KMS-11 (cell line): ENCODE data around the gene ARMC2.

ENCODE experiments used
- H2AFZ ChIP-seq: fragments of 200-600 bp; sonication (generic); 2 replicates; pipeline ENCODE4 v1.6.1; 2016; ENCODE audit warnings: antibody characterized with exemption, mixed run types, low read depth
- H3K27ac ChIP-seq: fragments of 200-600 bp; sonication (generic); 2 replicates; pipeline ENCODE4 v1.6.1; 2016; ENCODE audit warnings: mild to moderate bottlenecking, mixed run types
- H3K27me3 ChIP-seq: fragments of 200-600 bp; sonication (generic); 2 replicates; pipeline ENCODE4 v1.6.1; 2017; ENCODE audit warnings: mild to moderate bottlenecking, low read depth, mixed run types, moderate library complexity; ENCODE audit not compliant: insufficient read depth
- H3K36me3 ChIP-seq: fragments of 200-600 bp; sonication (generic); 2 replicates; pipeline ENCODE4 v1.6.1; 2017; ENCODE audit warnings: mild to moderate bottlenecking, mixed run types; ENCODE audit not compliant: insufficient read depth
- H3K4me1 ChIP-seq: fragments of 200-600 bp; sonication (generic); 2 replicates; pipeline ENCODE4 v1.6.1; 2016; ENCODE audit warnings: mild to moderate bottlenecking, low read depth, mixed run types; ENCODE audit not compliant: poor library complexity, severe bottlenecking
- H3K4me2 ChIP-seq: fragments of 200-600 bp; sonication (generic); 2 replicates; pipeline ENCODE4 v1.7.0; 2016; ENCODE audit warnings: mild to moderate bottlenecking, mixed run types
- H3K4me3 ChIP-seq: fragments of 200-600 bp; sonication (generic); IDR thresholded peaks from 2 replicates; pipeline ENCODE4 v1.6.1; 2017; ENCODE audit warnings: low read depth, low read length, mixed read lengths; ENCODE audit not compliant: insufficient read depth
- H3K79me2 ChIP-seq: fragments of 200-600 bp; sonication (generic); 2 replicates; pipeline ENCODE4 v1.6.1; 2016; ENCODE audit warnings: low read depth, mixed run types; ENCODE audit not compliant: insufficient read depth
- H3K9ac ChIP-seq: fragments of 200-600 bp; sonication (generic); 2 replicates; pipeline ENCODE4 v1.6.1; 2016; ENCODE audit warnings: mild to moderate bottlenecking, mixed run types
- H4K20me1 ChIP-seq: fragments of 200-600 bp; sonication (generic); 2 replicates; pipeline ENCODE4 v1.6.1; 2016; ENCODE audit warnings: mild to moderate bottlenecking, mixed run types; ENCODE audit not compliant: insufficient read depth
- TF ChIP-seq, protein P1 (sequence below): fragments of 200-600 bp; sonication (generic); conservative IDR thresholded peaks from 2 replicates; pipeline ENCODE4 v1.6.1; 2017; ENCODE audit warnings: low read depth, mild to moderate bottlenecking, antibody characterized with exemption, low read length, moderate library complexity, mixed read lengths

ARMC2 gene, protein sequence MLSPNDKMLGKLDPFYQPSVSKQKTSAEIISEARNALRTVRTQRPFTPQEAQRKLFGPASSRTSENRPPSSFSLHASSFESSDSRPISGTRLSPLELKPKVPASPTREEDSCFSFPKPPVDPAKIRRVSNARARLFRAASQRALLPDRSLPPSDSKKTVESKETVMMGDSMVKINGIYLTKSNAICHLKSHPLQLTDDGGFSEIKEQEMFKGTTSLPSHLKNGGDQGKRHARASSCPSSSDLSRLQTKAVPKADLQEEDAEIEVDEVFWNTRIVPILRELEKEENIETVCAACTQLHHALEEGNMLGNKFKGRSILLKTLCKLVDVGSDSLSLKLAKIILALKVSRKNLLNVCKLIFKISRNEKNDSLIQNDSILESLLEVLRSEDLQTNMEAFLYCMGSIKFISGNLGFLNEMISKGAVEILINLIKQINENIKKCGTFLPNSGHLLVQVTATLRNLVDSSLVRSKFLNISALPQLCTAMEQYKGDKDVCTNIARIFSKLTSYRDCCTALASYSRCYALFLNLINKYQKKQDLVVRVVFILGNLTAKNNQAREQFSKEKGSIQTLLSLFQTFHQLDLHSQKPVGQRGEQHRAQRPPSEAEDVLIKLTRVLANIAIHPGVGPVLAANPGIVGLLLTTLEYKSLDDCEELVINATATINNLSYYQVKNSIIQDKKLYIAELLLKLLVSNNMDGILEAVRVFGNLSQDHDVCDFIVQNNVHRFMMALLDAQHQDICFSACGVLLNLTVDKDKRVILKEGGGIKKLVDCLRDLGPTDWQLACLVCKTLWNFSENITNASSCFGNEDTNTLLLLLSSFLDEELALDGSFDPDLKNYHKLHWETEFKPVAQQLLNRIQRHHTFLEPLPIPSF

DNA sequence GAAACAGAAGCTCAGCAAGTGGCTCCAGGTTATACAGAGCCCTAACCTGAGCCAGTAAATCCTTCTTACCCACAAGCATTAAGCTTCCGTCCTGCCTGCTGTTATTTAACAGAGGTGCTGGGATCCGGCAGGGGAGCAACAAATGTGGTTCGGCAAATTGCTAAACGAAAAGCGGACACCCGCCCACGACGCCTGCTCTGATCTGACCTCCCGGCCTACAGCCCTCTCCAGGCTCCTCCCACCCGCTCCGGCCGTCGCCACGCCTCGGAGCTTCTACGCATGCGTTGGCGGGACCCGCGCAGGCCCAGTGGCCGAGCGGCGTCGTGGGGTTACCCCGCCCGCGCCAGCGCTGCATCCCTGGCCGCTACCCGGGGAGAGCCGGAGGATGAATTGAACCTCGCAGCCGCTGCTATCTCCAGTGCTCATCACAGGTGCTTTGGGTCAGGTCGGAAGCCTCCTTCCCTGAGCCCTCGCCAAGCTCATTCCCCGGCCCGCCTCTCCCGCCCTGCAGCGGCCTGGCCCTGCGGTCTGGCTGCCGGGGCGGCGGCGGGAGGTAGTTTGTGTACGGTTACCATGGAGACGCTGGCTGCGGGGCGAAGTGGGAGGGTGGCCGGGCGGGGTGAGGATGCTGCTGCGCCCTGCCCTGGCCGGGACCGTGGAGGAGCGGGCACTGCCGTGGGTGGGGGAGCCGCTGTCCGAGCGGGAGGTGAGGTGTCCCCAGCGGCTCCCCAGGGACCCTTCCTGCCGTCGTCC lies at the start of gene ARMC2:
Gene ARMC2, plus strand, starts transcription at position 307 of the 753 bp plus-strand sequence. CDS start 5,846 bp downstream, outside the sequence.
- H3K79me2 ChIP-seq = no peaks in the 10 kb centered on the region
- H3K27me3 ChIP-seq = no peaks in the 10 kb centered on the region
- TF ChIP-seq, protein P1, sequence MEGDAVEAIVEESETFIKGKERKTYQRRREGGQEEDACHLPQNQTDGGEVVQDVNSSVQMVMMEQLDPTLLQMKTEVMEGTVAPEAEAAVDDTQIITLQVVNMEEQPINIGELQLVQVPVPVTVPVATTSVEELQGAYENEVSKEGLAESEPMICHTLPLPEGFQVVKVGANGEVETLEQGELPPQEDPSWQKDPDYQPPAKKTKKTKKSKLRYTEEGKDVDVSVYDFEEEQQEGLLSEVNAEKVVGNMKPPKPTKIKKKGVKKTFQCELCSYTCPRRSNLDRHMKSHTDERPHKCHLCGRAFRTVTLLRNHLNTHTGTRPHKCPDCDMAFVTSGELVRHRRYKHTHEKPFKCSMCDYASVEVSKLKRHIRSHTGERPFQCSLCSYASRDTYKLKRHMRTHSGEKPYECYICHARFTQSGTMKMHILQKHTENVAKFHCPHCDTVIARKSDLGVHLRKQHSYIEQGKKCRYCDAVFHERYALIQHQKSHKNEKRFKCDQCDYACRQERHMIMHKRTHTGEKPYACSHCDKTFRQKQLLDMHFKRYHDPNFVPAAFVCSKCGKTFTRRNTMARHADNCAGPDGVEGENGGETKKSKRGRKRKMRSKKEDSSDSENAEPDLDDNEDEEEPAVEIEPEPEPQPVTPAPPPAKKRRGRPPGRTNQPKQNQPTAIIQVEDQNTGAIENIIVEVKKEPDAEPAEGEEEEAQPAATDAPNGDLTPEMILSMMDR = no peak
- H4K20me1 ChIP-seq = no peaks in the 10 kb centered on the region
- H3K4me2 ChIP-seq = peak within 1 kb of the TSS; percentile 84
- peak within 1 kb of the TSS; percentile 35; the same call in 1 of the 2 replicates for H3K27ac ChIP-seq
- no peak within 1 kb of the TSS for H3K4me3 ChIP-seq
- H3K4me1 ChIP-seq = peaks cover 5% of the 10 kb centered on the region
- H3K36me3 ChIP-seq = no peaks in the 10 kb centered on the region
- peak within 1 kb of the TSS; percentile 76 for H2AFZ ChIP-seq
- peak within 1 kb of the TSS; percentile 49 for H3K9ac ChIP-seq

DNA sequence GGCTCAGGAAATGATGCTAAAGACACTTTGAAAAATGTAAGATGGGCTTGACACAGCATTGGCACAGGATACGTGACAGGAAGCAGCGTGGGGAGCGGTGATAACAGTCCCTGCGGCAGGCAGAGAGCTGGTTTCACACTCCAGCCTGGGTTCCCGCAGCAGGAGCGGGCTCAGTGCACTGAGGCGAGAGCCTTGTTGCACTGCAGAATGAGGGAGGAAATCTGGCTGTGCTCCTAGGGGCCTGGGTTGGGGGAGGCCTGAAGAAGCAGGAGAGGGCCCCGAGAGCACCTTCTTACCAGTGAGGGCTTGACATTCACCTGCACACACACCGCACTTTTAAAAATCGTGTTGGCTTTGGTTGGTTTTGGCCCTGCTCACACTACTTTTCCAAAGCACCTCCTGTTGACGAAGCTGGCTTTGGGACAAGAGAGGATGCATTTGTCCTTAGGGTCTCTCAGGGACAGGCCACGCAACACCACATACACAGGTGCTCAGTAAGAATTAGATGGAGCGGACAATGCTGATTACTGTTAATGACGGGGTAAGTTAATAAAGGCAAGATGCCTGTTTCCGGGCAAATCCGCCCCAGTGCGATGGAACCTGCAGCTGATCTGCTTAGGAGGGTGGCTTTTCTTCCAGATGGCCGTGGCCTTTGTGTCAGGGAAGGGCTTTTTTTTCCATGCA lies 49.4 kb upstream of the ARMC2 start:
- no peaks in the 10 kb centered on the region for H3K27me3 ChIP-seq
- TF ChIP-seq, protein P1 = no peak
- no peak overlapping the region for H3K4me2 ChIP-seq
- no peaks in the 10 kb centered on the region for H4K20me1 ChIP-seq
- H3K79me2 ChIP-seq = no peaks in the 10 kb centered on the region
- H3K4me3 ChIP-seq = no peak overlapping the region
- no peak overlapping the region for H3K9ac ChIP-seq
- no peaks in the 10 kb centered on the region for H3K36me3 ChIP-seq
- no peaks in the 10 kb centered on the region for H3K4me1 ChIP-seq
- no peak overlapping the region for H3K27ac ChIP-seq
- H2AFZ ChIP-seq = no peak overlapping the region

DNA sequence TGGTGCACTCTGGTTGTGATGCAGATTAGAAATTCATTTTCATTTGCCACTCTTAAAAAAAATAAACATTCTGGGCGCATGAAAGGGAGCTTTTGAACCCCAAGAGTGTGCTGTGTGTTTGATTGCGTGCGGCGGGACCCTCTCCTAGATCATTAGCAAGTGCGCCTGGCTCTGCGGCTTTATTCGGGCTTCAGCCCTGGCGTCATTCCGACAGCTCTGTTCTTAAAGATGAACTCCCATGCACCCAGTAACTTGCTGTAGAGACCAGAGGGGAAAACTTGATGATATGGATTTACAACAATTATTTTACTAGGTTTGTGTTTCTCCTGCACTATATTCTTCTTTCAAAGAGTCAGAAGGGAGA lies 48.9 kb upstream of the ARMC2 start:
- Histone ChIP-seq H3K4me1 (no peaks in the 10 kb centered on the region), H3K9ac (no peak overlapping the region), H3K4me2 (no peak overlapping the region), H3K27me3 (no peaks in the 10 kb centered on the region), H3K79me2 (no peaks in the 10 kb centered on the region), H3K36me3 (no peaks in the 10 kb centered on the region), H2AFZ (no peak overlapping the region), H4K20me1 (no peaks in the 10 kb centered on the region), H3K27ac (no peak overlapping the region), H3K4me3 (no peak overlapping the region)
- TF ChIP-seq, protein P1 = no peak

DNA sequence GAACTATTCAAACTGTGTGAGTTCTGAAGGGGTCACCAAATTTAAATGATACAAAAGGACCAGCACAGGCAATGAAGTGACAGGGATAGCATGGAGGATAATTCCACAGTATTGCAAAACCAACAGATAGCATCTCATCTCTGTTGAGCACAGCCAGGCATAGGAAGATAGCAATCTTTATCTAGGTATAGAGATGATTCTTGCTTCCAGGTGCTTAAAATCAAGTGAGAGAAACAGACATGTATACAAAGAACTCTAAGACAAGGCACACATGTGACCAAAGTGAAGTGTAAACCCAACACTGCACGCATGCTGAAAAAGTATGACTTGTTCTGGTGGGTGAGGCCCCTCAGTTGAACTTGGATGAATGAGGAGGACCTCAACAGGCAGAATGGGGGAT lies 48.4 kb upstream of the ARMC2 start:
- TF ChIP-seq, protein P1 = no peak
- Histone ChIP-seq H3K4me2 (no peak overlapping the region), H4K20me1 (no peaks in the 10 kb centered on the region), H3K4me1 (no peaks in the 10 kb centered on the region), H3K4me3 (no peak overlapping the region), H3K27ac (no peak overlapping the region), H3K9ac (no peak overlapping the region), H3K36me3 (no peaks in the 10 kb centered on the region), H3K79me2 (no peaks in the 10 kb centered on the region), H3K27me3 (no peaks in the 10 kb centered on the region), H2AFZ (no peak overlapping the region)
